ENCODE results near the gene CTSF.

Gene CTSF

DNA sequence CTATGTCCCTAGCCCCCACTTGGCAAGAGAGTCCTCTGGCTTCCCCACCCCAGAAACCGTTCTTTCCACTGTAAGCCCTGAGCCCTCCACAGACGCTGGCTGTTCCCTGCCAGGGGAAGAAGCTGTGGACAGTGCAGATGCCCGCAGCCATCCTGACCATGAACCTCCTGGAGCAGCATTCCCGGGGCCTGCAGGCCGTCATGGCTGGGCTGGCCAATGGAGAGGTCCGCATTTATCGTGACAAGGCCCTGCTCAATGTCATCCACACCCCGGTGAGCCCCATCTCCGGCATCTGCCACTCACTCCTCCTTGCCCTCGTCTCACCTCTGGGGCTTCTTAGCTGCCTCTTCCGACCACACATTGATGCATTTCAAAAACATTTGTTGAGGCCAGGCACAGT, 44.8 kb downstream of the CTSF start:
- no peak for TF ChIP-seq TCF12 (IDR thresholded peaks at IDR 0.05; ENCODE audit: low read depth)
- TF ChIP-seq USF1 (IDR thresholded peaks at IDR 0.05), result no peak
